Omental fat pad (tissue), 4 donors: Measurements from ENCODE around the gene ABCG8. TPM values are rescaled to one million over a fixed set of nuclear protein-coding genes. Genes with fewer than 3 reads are reported as not detected.

Experiments
- ATAC-seq: fragments of 150-250 bp; one replicate; pipeline ENCODE4 v1.9.1; 2016; ENCODE audit warnings: mild to moderate bottlenecking, moderate library complexity; ENCODE audit not compliant: low FRiP score
- DNase-seq: peaks from one replicate; pipeline ENCODE4 v3.0.0-alpha.2; 2019; ENCODE audit warnings: low spot score
- CTCF ChIP-seq, 3 donors: fragments of 450-650 bp; IDR thresholded peaks; one replicate each; pipeline ENCODE4 v1.5.1; 2016 to 2017; ENCODE audit warnings: antibody characterized with exemption in 3 of 3, mild to moderate bottlenecking in 3 of 3, moderate library complexity in 2 of 3
- total RNA-seq, 4 donors: library from RNA; depleted of rRNA; stranded (reverse); fragments of >200 nt; gene quantifications; one replicate each; pipeline ENCODE4 v1.1.0, GENCODE V29; 2016

ABCG8 gene
- total RNA-seq, 4 donors from 2014 or later = 0.16 TPM; not detected in 3

- no peak for ATAC-seq
- no peak for DNase-seq
- no peak for TF ChIP-seq CTCF (IDR thresholded peaks at IDR 0.05)
Observed at GRCh38 chr2:43845181-43845580, 6.4 kb downstream of the ABCG8 start.

- TF ChIP-seq CTCF (IDR thresholded peaks at IDR 0.05) = no peak
- no peak for DNase-seq
- no peak for ATAC-seq
Observed at GRCh38 chr2:43846140-43846793, 7.5 kb downstream of the ABCG8 start.

GRCh38 chr2:43848214-43848613, 9.4 kb downstream of the ABCG8 start:
- no peak for DNase-seq
- ATAC-seq = no peak
- no peak for TF ChIP-seq CTCF (IDR thresholded peaks at IDR 0.05)

- TF ChIP-seq CTCF (IDR thresholded peaks at IDR 0.05) = no peak
- no peak for ATAC-seq
- DNase-seq = no peak
Observed at GRCh38 chr2:43851011-43851980, 12.5 kb downstream of the ABCG8 start.

- no peak for TF ChIP-seq CTCF (IDR thresholded peaks at IDR 0.05)
- DNase-seq (no peak), ATAC-seq (no peak)
Observed at GRCh38 chr2:43852196-43852730, 13.5 kb downstream of the ABCG8 start.

- ATAC-seq (no peak), DNase-seq (no peak)
- TF ChIP-seq CTCF (IDR thresholded peaks at IDR 0.05) = no peak
Observed at GRCh38 chr2:43853141-43854081, 14.6 kb downstream of the ABCG8 start.
